Astrocyte of the cerebellum (primary cell): ENCODE results near the gene UPF2.

ENCODE experiments used
- DNase-seq: peaks from one replicate; pipeline ENCODE4 v3.0.0-alpha.2; 2011; ENCODE audit warnings: low read depth
- H3K4me3 ChIP-seq: 2 replicates; pipeline ENCODE4 v1.5.1; 2011; ENCODE audit warnings: mild to moderate bottlenecking, low read depth, low read length, moderate library complexity
- CTCF ChIP-seq: IDR thresholded peaks from 2 replicates; pipeline ENCODE4 v1.5.1; 2012; ENCODE audit warnings: low read length, low read depth, moderate library complexity, mild to moderate bottlenecking; ENCODE audit errors: missing control alignments
- in situ Hi-C: cut with HindIII; loops from 2 replicates; pipeline ENCODE4 v1.10.0; 2017; ENCODE audit warnings: low sequenced_read_pairs

UPF2 gene

DNA sequence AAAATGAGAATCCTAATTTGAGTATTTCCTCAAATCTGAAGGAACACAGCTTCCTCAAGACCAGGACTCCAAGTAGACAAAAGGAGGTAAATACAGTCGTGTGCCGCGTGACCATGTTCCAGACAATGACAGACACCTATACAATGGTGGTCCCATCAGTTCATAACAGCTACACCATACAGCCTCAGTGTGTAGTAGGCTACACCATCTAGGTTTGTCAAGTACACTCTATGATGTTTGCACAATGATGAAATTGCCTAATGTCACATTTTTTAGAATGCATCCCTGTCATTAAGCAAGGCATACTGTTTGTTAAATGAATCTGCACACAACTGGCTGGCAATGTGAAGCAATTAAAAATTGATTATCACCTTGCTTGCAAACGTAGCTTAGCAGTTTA is 111.6 kb downstream of the UPF2 start:
- in situ Hi-C loops = no loop called here
- no peak for TF ChIP-seq CTCF
- DNase-seq = no peak
- H3K4me3 ChIP-seq = no peak overlapping the region

GRCh38 chr10:11930312-11930978 is 112.2 kb downstream of the UPF2 start:
- no peak for DNase-seq
- in situ Hi-C loops = no loop called here
- H3K4me3 ChIP-seq = no peak overlapping the region
- TF ChIP-seq CTCF = no peak

DNA sequence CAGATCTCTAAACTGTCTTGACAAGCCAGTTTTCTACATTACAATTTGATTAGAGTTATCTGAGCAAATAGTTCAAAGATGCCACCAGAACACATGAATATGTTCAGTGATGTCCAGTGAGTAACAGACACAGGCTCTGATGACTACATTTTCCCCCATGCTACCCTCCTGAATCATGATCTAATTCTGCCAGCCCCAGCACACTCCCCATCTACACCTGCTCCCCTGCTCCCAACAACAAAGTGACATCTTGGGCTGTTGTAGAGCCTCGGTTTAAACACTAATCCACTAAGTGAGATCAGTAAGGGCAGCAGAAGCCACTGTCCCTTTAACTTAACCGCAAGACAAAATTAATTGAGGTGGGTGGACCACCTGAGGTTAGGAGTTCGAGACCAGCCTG is 114.9 kb downstream of the UPF2 start:
- no peak for DNase-seq
- in situ Hi-C loops = no loop called here
- no peak for TF ChIP-seq CTCF
- H3K4me3 ChIP-seq = no peak overlapping the region

DNA sequence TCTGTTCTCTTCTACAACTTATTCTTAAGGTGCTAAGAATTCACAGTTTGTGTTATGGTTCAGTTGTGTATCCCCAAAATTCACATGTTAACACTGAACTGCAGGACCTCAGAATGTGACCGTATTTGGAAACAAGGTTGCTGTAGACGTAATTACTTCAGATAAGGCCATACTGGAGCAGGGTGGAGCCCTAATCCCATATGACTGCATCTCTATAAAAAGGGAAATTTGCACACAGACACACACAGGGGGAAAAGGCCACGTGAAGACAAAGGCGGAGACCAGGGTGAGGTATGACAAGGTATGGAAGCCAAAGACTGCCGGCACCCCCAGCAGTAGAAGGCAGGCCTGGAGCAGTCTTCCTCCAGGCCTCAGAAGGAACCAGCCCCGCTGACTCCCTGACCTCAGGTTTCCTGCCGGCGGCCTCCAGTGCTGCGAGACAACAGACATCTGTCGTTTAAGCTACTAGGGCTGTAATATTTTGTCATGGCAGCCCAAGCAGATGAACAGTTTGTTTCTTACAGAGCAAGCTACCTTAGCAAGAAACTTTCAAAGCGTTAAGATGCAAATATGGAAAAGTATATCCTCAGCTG is 120.7 kb downstream of the UPF2 start:
- no peak for DNase-seq
- in situ Hi-C loops = no loop called here
- TF ChIP-seq CTCF = no peak
- no peak overlapping the region for H3K4me3 ChIP-seq

GRCh38 chr10:11919271-11919670 is 123.3 kb downstream of the UPF2 start:
- TF ChIP-seq CTCF = no peak
- H3K4me3 ChIP-seq = no peak overlapping the region
- no peak for DNase-seq
- in situ Hi-C loops = no loop called here

DNA sequence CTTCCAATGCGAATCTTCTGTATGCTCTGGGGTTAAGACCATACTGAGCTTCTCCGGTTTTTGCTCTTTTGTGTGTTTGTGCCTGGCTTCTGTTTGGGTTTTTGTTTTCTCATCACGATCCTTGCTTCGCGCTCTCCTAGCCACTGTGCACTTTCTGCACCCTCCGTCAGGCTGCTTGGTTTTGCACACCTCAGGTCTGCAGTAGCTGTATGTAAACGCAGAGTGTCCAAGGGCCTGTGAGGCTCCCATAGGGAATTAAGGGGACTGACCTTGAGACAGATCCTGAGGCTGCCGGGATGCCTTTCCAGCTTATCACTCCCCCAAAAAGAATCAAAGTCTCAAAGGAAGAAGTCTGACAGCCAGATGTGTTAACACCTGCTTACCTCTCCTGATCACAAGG is 124.2 kb downstream of the UPF2 start:
- in situ Hi-C loops = no loop called here
- no peak overlapping the region for H3K4me3 ChIP-seq
- DNase-seq = no peak
- TF ChIP-seq CTCF = no peak
